OCI-LY1 (cell line): ENCODE data around the gene HDAC9.

Experiments
- EZH2 ChIP-seq: fragments of 200-600 bp; sonication (generic), shearing (Covaris generic); IDR thresholded peaks from 2 replicates; pipeline ENCODE4 v1.8.0; 2017; ENCODE audit warnings: borderline replicate concordance, mixed run types, mild to moderate bottlenecking, antibody characterized with exemption, low read length, moderate library complexity, mixed read lengths
- TF ChIP-seq, protein P1 (sequence below): fragments of 200-600 bp; sonication (generic), shearing (Covaris generic); IDR thresholded peaks from 2 replicates; pipeline ENCODE4 v1.5.1; 2017; ENCODE audit warnings: mild to moderate bottlenecking, antibody characterized with exemption, low read length, moderate library complexity, mixed read lengths

DNA sequence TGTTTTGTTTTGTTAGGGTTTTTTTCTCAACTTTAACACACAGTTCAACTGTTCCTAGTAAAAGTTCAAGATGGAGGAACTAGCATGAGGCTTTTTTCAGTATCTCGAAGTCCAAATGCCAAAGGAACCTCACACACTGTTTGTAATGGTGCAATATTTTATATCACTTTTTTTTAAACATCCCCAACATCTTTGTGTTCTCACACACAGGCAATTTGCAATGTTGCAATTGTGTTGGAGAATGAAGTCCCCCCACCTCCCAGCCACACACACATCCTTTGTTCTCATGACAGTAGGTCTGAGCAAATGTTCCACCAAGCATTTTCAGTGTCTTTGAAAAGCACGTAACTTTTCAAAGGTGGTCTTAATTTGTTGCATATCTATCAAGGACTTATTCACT, 501.0 kb downstream of the HDAC9 start:
- TF ChIP-seq, protein P1, sequence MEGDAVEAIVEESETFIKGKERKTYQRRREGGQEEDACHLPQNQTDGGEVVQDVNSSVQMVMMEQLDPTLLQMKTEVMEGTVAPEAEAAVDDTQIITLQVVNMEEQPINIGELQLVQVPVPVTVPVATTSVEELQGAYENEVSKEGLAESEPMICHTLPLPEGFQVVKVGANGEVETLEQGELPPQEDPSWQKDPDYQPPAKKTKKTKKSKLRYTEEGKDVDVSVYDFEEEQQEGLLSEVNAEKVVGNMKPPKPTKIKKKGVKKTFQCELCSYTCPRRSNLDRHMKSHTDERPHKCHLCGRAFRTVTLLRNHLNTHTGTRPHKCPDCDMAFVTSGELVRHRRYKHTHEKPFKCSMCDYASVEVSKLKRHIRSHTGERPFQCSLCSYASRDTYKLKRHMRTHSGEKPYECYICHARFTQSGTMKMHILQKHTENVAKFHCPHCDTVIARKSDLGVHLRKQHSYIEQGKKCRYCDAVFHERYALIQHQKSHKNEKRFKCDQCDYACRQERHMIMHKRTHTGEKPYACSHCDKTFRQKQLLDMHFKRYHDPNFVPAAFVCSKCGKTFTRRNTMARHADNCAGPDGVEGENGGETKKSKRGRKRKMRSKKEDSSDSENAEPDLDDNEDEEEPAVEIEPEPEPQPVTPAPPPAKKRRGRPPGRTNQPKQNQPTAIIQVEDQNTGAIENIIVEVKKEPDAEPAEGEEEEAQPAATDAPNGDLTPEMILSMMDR, result no peak
- TF ChIP-seq EZH2, result no peak
